ENCODE results near the gene MYLK3.

MYLK3 gene

GRCh38 chr16:46746821-46747776, 1.0 kb downstream of the MYLK3 start:
- no peak for TF ChIP-seq CTCF (IDR thresholded peaks at IDR 0.05; ENCODE audit: low read depth, low read length, missing control alignments)
- no peak overlapping the region for H3K4me3 ChIP-seq (replicated peaks; ENCODE audit: low read depth, low read length)
- no peak for DNase-seq (ENCODE audit: extremely low read depth, low read depth)

- no peak for DNase-seq (ENCODE audit: extremely low read depth, low read depth)
- TF ChIP-seq CTCF (IDR thresholded peaks at IDR 0.05; ENCODE audit: low read depth, low read length, missing control alignments) = no peak
- no peak overlapping the region for H3K4me3 ChIP-seq (replicated peaks; ENCODE audit: low read depth, low read length)
Observed at GRCh38 chr16:46745617-46746016, 2.5 kb downstream of the MYLK3 start.

GRCh38 chr16:46743232-46743719, 4.9 kb downstream of the MYLK3 start:
- no peak for TF ChIP-seq CTCF (IDR thresholded peaks at IDR 0.05; ENCODE audit: low read depth, low read length, missing control alignments)
- no peak overlapping the region for H3K4me3 ChIP-seq (replicated peaks; ENCODE audit: low read depth, low read length)
- DNase-seq (ENCODE audit: extremely low read depth, low read depth) = no peak

- TF ChIP-seq CTCF (IDR thresholded peaks at IDR 0.05; ENCODE audit: low read depth, low read length, missing control alignments) = no peak
- no peak for DNase-seq (ENCODE audit: extremely low read depth, low read depth)
- H3K4me3 ChIP-seq (replicated peaks; ENCODE audit: low read depth, low read length) = no peak overlapping the region
Observed at GRCh38 chr16:46739934-46740333, 8.2 kb downstream of the MYLK3 start.

GRCh38 chr16:46737621-46738214, 10.4 kb downstream of the MYLK3 start:
- DNase-seq (ENCODE audit: extremely low read depth, low read depth) = no peak
- no peak for TF ChIP-seq CTCF (IDR thresholded peaks at IDR 0.05; ENCODE audit: low read depth, low read length, missing control alignments)
- H3K4me3 ChIP-seq (replicated peaks; ENCODE audit: low read depth, low read length) = no peak overlapping the region

GRCh38 chr16:46736695-46737094, 11.4 kb downstream of the MYLK3 start:
- H3K4me3 ChIP-seq (replicated peaks; ENCODE audit: low read depth, low read length) = no peak overlapping the region
- no peak for TF ChIP-seq CTCF (IDR thresholded peaks at IDR 0.05; ENCODE audit: low read depth, low read length, missing control alignments)
- no peak for DNase-seq (ENCODE audit: extremely low read depth, low read depth)

Measured in HFF-Myc (cell line).